Stimulated activated CD8-positive, alpha-beta memory T cell treated with anti-CD3 and anti-CD28 coated beads, Interleukin-12 subunit alpha, Interleukin-12 subunit beta, amount 100 ng/mL, for 24 hours (primary cell): ENCODE measurements around the gene SMARCD3.

Source experiments
- DNase-seq: peaks from one replicate; pipeline ENCODE4 v3.0.0-alpha.2; 2020; ENCODE audit errors: extremely low read depth

SMARCD3 gene

GRCh38 chr7:151248346-151249033 is at the start of gene SMARCD3:
TSS of gene SMARCD3 (minus strand) at chr7:151248694. CDS start at chr7:151248562, 132 bp downstream.
- DNase-seq: no peak

DNA sequence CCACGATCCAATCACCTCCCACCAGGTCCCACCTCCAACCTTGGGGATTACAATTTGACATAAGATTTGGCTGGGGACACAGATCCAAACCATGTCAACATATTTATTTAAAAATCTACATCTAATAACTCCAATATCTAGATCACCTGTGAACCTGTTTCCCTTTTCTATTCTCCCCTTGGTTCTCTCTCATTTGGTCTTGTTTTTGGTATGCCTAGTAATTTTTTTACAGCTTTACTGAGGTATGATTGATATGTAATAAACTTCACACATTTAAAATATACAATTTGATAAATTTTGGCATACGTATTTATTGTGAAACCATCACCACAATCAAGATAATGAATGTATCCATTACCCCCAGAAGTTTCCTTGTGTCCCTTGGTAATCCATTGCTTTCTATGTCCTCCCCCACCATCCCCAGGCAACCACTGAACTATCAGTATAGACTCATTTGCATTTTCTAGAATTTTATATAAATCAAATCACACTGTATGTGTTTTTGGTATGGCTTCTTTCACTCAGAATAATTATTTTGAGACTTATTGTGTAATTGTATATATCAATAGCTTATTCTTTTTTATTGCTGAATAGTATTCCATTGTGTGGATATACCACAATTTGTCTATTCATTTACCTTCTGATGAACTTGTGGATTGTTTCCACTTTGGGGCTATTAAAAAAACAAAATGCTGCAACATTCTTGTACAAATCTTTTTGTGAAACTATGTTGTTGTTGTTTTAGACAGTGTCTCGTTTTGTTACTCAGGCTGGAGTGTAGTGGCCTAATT is 47.9 kb upstream of the SMARCD3 start:
- no peak for DNase-seq

- DNase-seq: no peak
Observed at GRCh38 chr7:151292850-151293249, 44.4 kb upstream of the SMARCD3 start.

DNA sequence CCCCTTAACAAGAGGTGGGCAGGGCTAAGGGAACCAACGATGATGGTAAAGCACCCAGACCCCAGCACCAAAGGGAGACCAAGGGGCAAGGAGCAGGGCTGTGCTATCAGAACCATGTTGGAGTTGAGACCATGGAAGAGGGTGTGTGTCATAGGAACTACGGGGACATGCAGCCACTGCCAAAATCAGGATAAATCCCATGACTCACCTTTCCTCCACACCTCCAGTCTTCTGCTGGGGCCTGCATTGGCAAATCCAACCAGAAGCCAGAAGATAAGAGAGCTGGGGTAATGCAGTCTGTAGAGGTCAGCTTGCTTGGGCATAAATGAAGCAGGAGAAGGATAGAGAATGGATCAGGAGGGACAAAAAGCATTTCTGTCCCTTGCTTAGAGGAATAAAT is 42.7 kb upstream of the SMARCD3 start:
- DNase-seq: no peak

DNA sequence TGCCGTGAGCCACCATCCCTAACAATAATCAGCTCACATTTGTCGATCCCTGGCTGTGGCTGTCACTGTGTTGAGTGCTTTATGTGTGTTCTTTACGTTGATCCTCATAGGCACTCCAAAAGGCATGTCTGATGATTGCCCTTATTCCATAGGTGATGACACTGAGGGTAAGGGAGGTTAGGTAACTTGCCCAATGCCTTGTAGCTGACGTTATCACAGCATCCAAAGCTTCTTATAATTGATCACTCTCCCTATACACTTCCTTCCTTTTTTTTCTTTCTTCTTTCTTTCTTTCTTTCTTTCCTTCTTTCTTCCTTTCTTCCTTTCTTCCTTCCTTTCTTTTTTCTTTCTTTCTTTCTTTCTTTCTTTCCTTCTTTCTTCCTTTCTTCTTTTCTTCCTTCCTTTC is 41.9 kb upstream of the SMARCD3 start:
- no peak for DNase-seq

GRCh38 chr7:151289891-151290290 is 41.4 kb upstream of the SMARCD3 start:
- DNase-seq: no peak

DNA sequence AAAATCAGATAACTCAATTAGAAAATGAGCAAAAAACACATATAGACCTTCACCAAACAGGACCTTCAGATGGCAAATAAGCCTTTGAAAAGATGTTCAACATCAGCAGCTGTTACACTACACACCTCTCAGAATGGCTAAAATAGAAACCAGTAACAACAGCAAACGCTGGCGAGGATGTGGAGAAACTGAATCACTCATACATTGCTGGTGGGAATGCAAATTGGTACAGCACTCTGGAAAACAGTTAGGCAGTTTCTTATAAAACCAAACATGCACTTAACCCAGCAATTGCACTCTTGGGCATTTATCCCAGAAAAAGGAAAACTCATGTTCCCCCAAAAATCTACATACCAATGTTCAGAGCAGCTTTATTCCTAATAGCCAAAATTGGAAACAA is 37.7 kb upstream of the SMARCD3 start:
- no peak for DNase-seq

- no peak for DNase-seq
Observed at GRCh38 chr7:151283302-151283701, 34.8 kb upstream of the SMARCD3 start.

GRCh38 chr7:151282111-151282510 is 33.6 kb upstream of the SMARCD3 start:
- DNase-seq: no peak

DNA sequence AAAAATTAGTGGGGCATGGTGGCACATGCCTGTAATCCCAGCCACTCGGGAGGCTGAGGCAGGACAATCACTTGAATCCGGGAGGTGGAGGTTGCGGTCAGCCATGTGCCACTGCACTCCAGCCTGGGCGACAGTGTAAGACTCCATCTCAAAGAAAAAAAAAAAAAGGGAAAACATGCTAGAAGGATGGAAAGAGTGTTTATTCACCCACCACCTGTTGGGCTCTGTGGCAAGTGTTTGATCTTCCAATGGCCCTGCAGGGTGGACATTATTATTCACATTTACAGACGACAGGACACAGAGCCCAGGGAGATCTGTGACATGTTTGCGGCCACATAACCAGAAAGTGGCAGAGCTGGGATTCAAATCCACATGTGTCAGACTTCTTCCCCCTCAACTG is 33.2 kb upstream of the SMARCD3 start:
- no peak for DNase-seq

DNA sequence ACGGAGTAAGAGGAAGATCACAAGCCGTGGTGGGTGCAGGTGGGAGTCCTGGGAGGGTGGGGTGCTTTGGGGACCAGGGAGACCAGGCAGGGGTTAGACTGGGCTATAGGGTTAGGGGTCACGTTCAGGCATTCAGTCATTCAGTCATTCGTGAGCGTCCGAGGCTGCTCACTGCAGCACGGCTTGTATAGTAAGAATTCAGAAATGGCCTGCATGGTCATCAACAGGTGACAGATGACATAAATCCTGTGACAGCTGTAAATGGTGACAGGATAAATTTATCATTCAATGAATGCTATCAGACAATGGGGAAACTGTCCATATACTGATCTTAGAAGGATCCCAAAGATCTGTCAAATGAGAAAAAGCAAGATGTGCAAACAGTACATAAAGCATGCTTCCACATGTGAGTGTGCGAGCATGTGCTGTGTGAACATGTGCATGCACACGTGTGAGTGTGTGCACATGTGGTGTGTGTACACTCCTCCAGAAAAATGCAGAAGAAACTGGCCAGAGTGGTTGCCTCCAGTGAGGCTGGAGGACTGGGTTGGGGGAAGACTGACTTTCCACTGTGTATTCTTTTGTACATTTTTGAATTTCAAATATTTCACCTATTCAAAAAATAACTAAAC is 32.0 kb upstream of the SMARCD3 start:
- no peak for DNase-seq

DNA sequence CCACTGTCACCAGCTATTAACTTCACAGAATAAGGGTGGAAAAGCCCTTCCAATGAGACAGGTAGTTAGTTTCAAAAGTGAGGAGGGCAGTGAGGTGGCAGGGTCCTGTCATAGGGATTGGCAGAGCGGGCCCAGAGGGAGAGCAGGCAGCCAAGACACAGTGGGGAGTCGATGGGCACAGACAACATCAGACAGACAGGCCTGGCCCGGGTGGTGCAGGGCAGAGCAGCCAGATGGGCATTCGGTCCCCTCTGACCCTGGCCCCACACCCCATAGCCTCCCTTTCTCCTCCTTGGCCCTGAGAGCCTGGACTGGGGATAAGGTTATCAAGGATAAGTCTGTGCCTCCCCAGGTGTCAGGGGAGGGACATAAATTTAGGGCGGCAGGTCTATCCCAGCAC is 31.4 kb upstream of the SMARCD3 start:
- no peak for DNase-seq

DNA sequence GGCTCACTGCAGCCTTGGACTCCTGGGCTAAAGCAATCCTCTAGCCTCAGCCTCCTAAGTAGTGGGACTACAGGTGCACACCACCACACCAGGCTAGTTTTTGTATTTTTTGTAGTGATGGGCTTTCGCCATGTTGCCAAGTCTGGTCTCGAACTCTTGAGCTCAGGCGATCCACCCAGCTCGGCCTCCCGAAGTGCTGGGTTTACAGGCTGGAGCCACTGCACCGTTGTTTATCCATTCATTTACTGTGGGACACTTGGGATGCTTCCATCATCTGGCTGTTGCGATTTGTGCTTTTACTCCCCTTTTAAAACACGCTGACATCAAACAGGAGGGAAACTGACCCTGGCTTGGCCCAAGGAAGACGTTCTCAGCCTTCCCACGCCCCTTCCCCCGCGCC is 30.5 kb upstream of the SMARCD3 start:
- no peak for DNase-seq

GRCh38 chr7:151277631-151278030 is 29.1 kb upstream of the SMARCD3 start:
- DNase-seq: no peak

DNA sequence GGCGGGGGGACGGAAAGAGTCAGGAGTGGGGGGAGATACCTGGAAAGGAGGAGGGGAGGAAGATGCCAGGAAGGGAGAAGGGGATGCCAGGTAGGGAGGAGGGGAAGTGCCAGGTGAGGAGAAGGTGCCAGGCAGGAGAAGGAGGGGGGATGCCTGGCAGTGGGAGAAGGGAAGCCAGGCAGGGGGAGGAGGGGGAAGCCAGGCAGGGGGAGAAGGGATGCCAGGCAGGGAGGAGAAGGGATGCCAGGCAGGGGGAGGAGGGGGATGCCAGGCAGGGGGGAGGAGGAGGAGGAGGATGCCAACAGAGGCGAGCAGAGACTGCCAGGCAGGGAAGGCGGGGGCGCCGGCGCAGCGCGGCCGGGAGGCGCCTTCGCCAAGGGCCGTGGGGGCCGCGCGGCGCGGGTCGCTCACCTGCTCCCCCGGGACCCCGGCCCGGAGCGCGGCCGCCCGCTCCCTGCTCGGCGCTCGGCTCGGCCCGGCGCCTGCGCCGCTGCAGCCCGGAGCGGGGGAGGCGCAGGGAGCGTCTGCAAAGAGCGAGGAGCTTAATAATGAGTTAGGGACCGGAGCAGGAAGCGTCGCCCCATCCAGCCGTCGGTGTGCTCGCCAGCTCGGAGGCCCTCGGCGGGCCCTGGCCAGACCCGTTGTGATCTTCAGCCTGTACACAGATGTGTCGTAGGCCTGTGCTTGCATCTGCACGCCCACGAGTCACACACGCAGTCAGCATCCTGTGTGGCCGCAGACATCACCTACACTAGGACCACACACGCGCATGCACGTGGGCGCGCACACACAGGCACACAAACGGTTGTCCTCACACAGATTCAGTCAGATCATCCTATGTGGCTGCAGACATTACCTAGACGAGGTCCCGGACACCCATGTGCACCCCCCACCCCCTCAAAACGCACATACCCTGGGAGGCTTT is 28.4 kb upstream of the SMARCD3 start:
- peak; percentile 11 for DNase-seq

GRCh38 chr7:151275813-151276577 is 27.5 kb upstream of the SMARCD3 start:
- no peak for DNase-seq

DNA sequence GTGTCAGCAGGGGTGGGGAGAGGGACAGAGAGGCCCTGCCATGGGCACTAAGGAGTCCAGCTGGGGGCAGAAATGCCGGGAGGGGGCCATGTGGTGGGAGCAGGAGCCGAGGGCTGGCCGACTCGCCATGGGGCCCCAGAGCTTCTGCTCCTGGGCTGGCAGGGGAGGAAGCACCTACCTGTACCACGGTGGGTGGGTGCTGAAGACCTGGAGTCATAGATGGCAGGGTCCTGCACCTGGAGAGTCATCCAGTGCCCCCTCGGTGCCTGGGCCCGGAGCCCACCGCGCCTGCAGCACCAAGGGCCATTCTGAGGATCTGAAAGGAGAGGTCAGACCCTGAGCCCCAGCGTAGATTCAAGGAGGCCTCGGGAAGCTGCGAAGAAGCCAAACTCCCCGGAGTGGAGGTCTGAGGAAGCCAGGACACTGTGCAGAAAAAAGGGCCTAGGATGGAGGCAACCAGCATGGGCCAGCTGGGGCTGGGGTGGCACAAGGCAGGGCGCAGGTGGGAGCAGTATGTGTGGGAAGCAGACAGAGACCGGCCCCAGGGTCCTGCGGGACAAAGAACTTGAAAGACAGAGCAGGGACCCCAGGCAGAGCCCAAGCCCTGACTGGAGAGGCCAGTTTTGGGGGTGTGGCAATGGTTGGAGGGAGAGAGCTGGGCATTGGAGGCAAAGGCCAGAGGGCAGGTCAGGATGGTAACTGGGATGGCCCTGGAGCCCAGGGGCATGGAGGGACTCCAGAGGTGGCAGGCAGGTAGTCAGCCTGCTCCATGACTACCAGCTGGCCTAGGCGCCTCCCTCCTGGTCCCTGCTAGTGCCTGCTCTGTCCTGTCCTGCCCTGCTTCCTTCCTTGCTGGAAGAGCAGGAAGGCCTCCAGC is 26.7 kb upstream of the SMARCD3 start:
- no peak for DNase-seq

DNA sequence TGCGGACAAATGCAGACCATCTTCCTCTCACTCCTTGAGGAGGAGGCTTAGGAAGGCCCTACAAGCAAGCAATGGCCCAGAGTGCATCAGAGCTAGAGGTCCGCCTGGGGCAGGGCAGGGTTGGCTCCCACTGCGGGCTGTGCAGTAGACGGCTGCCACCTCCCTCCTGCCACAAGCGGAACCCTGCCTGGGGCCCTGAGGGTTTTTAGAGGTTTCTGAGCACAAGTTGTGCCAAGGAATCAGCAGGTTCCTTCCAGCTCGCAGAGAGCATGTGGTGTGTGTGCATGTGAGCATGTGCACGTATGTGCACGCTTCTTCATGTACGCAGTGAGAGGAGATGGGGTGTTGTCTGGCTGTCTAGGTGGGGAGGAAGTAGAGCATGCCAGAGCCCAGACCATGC is 25.9 kb upstream of the SMARCD3 start:
- no peak for DNase-seq

GRCh38 chr7:151273651-151274390 is 25.3 kb upstream of the SMARCD3 start:
- no peak for DNase-seq
